ENCODE data around the gene HHIPL1.

The HHIPL1 gene

GRCh38 chr14:99700379-99700778 lies 55.5 kb downstream of the HHIPL1 start:
- in situ Hi-C loops (cut with MboI; ENCODE audit: low sequenced_read_pairs, unreplicated experiment) = no loop called here
- TF ChIP-seq, protein P1, sequence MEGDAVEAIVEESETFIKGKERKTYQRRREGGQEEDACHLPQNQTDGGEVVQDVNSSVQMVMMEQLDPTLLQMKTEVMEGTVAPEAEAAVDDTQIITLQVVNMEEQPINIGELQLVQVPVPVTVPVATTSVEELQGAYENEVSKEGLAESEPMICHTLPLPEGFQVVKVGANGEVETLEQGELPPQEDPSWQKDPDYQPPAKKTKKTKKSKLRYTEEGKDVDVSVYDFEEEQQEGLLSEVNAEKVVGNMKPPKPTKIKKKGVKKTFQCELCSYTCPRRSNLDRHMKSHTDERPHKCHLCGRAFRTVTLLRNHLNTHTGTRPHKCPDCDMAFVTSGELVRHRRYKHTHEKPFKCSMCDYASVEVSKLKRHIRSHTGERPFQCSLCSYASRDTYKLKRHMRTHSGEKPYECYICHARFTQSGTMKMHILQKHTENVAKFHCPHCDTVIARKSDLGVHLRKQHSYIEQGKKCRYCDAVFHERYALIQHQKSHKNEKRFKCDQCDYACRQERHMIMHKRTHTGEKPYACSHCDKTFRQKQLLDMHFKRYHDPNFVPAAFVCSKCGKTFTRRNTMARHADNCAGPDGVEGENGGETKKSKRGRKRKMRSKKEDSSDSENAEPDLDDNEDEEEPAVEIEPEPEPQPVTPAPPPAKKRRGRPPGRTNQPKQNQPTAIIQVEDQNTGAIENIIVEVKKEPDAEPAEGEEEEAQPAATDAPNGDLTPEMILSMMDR (IDR thresholded peaks at IDR 0.05; ENCODE audit: borderline replicate concordance, control extremely low read depth, extremely low read depth, insufficient read depth, missing control alignments) = no peak
- no peak for DNase-seq (ENCODE audit: low spot score)

DNA sequence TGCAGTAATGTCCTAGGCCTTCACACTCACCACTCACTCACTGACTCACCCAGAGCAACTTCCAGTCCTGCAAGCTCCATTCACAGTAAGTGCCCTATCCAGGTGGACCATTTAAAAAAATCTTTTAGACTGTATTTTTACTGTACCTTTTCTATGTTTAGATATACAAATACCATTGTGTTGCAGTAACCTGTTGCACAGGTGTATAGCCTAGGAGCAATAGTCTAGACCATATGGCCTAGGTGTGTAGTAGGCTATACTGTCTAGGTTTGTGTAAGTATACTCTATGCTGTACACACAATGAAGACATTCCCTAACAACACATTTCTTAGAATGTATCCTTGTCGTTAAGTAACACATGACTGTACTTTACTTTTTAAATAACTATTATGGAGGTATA lies 56.3 kb downstream of the HHIPL1 start:
- no peak for DNase-seq (ENCODE audit: low spot score)
- TF ChIP-seq, protein P1 (IDR thresholded peaks at IDR 0.05; ENCODE audit: borderline replicate concordance, control extremely low read depth, extremely low read depth, insufficient read depth, missing control alignments) = no peak
- in situ Hi-C loops (cut with MboI; ENCODE audit: low sequenced_read_pairs, unreplicated experiment) = no loop called here

GRCh38 chr14:99702115-99702514 lies 57.2 kb downstream of the HHIPL1 start:
- in situ Hi-C loops (cut with MboI; ENCODE audit: low sequenced_read_pairs, unreplicated experiment) = no loop called here
- DNase-seq (ENCODE audit: low spot score) = no peak
- TF ChIP-seq, protein P1 (IDR thresholded peaks at IDR 0.05; ENCODE audit: borderline replicate concordance, control extremely low read depth, extremely low read depth, insufficient read depth, missing control alignments) = no peak

- TF ChIP-seq, protein P1 (IDR thresholded peaks at IDR 0.05; ENCODE audit: borderline replicate concordance, control extremely low read depth, extremely low read depth, insufficient read depth, missing control alignments) = no peak
- no peak for DNase-seq (ENCODE audit: low spot score)
- in situ Hi-C loops (cut with MboI; ENCODE audit: low sequenced_read_pairs, unreplicated experiment) = no loop called here
These were observed 58.5 kb downstream of the HHIPL1 start for GRCh38 chr14:99703381-99703780.

- in situ Hi-C loops (cut with MboI; ENCODE audit: low sequenced_read_pairs, unreplicated experiment) = no loop called here
- no peak for DNase-seq (ENCODE audit: low spot score)
- TF ChIP-seq, protein P1 (IDR thresholded peaks at IDR 0.05; ENCODE audit: borderline replicate concordance, control extremely low read depth, extremely low read depth, insufficient read depth, missing control alignments) = no peak
These were observed 59.1 kb downstream of the HHIPL1 start for GRCh38 chr14:99704037-99704436.

DNA sequence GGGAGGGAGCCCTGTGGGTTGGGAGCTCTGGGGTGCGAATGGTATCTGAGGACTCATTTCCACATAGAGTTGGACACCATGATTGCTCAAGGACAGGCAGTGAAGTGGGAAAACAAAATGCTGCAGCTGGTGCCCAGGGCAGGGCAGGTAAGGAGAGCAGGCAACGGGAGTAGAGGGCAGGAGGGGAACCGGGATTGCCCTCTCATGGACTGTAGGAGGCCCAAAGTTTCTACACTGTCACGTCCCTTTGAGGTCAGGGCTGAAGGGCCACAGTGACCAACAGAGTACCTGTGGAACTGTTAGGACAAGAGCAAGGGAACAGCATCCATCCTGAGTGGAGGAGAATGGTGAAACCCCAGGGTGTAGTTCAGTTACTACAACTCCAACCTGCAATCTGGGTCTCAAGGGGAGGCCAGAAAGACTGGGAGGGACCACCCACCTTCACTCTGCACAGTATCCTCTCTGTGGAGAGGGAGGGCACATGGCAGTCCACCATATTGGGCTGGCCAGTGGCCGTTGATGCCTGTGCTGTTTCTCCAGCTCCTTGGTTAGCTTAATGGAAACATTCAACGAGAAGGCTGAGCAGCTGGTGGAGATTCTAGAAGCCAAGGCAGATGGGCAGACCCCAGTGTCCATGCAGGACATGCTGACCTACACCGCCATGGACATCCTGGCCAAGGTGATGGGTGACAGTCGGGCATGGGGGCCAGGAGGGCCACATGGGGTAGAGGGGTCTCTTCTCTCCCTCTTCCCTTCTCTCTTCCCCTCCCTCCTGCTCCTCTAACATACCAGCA lies 61.4 kb downstream of the HHIPL1 start:
- DNase-seq (ENCODE audit: low spot score) = no peak
- TF ChIP-seq, protein P1 (IDR thresholded peaks at IDR 0.05; ENCODE audit: borderline replicate concordance, control extremely low read depth, extremely low read depth, insufficient read depth, missing control alignments) = no peak
- in situ Hi-C loops (cut with MboI; ENCODE audit: low sequenced_read_pairs, unreplicated experiment) = no loop called here

Data from GM13976 (cell line).